ENCODE data around the gene UGT1A5. TPM values are rescaled to one million over a fixed set of nuclear protein-coding genes. Genes with fewer than 3 reads are reported as not detected.

Gene UGT1A5
- total and polyA plus RNA-seq, 10 of the 15 experiments (the other 5 are each of a cell fraction or from before 2014, with no cell fraction given), result not detected

DNA sequence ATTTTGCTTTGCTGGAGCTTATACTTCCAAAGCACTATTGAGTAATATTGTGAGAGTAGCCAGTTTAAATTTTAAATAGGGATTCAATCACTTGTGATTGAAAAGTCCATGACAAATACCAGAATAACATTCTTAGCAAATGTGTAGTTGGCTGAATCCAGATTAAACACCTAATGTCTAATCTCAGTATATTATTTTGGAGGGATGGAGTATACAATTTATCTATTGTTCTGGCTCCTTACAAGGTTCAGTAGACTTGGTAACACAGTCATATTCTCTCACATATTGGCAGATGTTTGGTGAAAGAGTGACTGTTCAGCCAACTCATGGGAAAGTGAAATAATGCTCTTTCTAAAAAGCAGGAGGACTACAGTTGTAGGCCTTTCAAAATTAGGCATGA, 38.8 kb upstream of the UGT1A5 start:
- no peaks in the 10 kb centered on the region for H3K36me3 ChIP-seq (ENCODE audit: control insufficient read depth in 2 of 2, insufficient read depth in 2 of 2, low read length in 1 of 2)
- H3K4me3 ChIP-seq, result no peak overlapping the region
- BruUV-seq (replicated peaks), result no TSS peak
- no peaks in the 10 kb centered on the region; a peak in 1 of 4 replicates for H3K27me3 ChIP-seq (replicated peaks in 1 of 2; ENCODE audit: control insufficient read depth in 2 of 2, insufficient read depth in 2 of 2, low read length in 1 of 2)
- FAIRE-seq, result no peak
- H3K4me1 ChIP-seq (ENCODE audit: control insufficient read depth, insufficient read depth, low read length), result no peaks in the 10 kb centered on the region
- H3K79me2 ChIP-seq (ENCODE audit: control insufficient read depth, insufficient read depth, low read length), result no peaks in the 10 kb centered on the region
- ChIA-PET CTCF (no interaction called here), SMC1A (ENCODE audit: uncharacterized antibody, unreplicated experiment) (no interaction called here), POLR2A (no interaction called here), RAD21 (ENCODE audit: unreplicated experiment) (no interaction called here)
- H3K9me3 ChIP-seq (replicated peaks; ENCODE audit: control insufficient read depth, insufficient read depth, low read length), result no peaks in the 10 kb centered on the region
- H3K4me2 ChIP-seq (ENCODE audit: control insufficient read depth, insufficient read depth), result no peak overlapping the region
- ATAC-seq, result no peak
- DNase-seq (ENCODE audit: low read depth, low spot score), result no peak
- H3K27ac ChIP-seq (ENCODE audit: control insufficient read depth, insufficient read depth), result no peak overlapping the region
- TF ChIP-seq PAX8 (IDR thresholded peaks at IDR 0.05) (no peak), ZNF217 (IDR thresholded peaks at IDR 0.05) (no peak), STAT1 (conservative IDR thresholded peaks at IDR 0.05) (no peak), SMARCA5 (IDR thresholded peaks at IDR 0.05) (no peak), CHD4 (IDR thresholded peaks at IDR 0.05) (no peak), PAX5 (IDR thresholded peaks at IDR 0.05; ENCODE audit: borderline replicate concordance, low read depth, low read length) (no peak), HCFC1 (IDR thresholded peaks at IDR 0.05; ENCODE audit: low read length) (no peak), ZSCAN29 (IDR thresholded peaks at IDR 0.05) (no peak), YY1 (IDR thresholded peaks at IDR 0.05; ENCODE audit: low read depth, low read length) (no peak), CREM (IDR thresholded peaks at IDR 0.05; ENCODE audit: low read depth) (no peak), TBL1XR1 (IDR thresholded peaks at IDR 0.05; ENCODE audit: low read depth, low read length) (no peak), CHD2 (IDR thresholded peaks at IDR 0.05; ENCODE audit: borderline replicate concordance, low read depth, low read length) (no peak), NFYA (IDR thresholded peaks at IDR 0.05; ENCODE audit: borderline replicate concordance, low read depth, low read length) (no peak), NFXL1 (IDR thresholded peaks at IDR 0.05; ENCODE audit: borderline replicate concordance) (no peak), TCF12 (IDR thresholded peaks at IDR 0.05; ENCODE audit: low read depth, low read length) (no peak), TCF7 (IDR thresholded peaks at IDR 0.05; ENCODE audit: borderline replicate concordance) (no peak), STAT3 (IDR thresholded peaks at IDR 0.05; ENCODE audit: low read depth, low read length) (no peak), KLF5 (IDR thresholded peaks at IDR 0.05; ENCODE audit: partially characterized antibody) (no peak), EGR1 (IDR thresholded peaks at IDR 0.05; ENCODE audit: borderline replicate concordance in 1 of 2, low read depth in 2 of 2, low read length in 2 of 2) (no peak)
- TF ChIP-seq, protein P1, sequence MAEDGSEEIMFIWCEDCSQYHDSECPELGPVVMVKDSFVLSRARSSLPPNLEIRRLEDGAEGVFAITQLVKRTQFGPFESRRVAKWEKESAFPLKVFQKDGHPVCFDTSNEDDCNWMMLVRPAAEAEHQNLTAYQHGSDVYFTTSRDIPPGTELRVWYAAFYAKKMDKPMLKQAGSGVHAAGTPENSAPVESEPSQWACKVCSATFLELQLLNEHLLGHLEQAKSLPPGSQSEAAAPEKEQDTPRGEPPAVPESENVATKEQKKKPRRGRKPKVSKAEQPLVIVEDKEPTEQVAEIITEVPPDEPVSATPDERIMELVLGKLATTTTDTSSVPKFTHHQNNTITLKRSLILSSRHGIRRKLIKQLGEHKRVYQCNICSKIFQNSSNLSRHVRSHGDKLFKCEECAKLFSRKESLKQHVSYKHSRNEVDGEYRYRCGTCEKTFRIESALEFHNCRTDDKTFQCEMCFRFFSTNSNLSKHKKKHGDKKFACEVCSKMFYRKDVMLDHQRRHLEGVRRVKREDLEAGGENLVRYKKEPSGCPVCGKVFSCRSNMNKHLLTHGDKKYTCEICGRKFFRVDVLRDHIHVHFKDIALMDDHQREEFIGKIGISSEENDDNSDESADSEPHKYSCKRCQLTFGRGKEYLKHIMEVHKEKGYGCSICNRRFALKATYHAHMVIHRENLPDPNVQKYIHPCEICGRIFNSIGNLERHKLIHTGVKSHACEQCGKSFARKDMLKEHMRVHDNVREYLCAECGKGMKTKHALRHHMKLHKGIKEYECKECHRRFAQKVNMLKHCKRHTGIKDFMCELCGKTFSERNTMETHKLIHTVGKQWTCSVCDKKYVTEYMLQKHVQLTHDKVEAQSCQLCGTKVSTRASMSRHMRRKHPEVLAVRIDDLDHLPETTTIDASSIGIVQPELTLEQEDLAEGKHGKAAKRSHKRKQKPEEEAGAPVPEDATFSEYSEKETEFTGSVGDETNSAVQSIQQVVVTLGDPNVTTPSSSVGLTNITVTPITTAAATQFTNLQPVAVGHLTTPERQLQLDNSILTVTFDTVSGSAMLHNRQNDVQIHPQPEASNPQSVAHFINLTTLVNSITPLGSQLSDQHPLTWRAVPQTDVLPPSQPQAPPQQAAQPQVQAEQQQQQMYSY (CRISPR knock-in tag; IDR thresholded peaks at IDR 0.05), result no peak
- no peak overlapping the region for H3K9ac ChIP-seq (ENCODE audit: control insufficient read depth, insufficient read depth, low read length)
- intact Hi-C loops (cut with micrococcal nuclease; ENCODE audit: unreplicated experiment) (no loop called here), in situ Hi-C loops (cut with MboI) (no loop called here)
- no peak overlapping the region for H2AFZ ChIP-seq (ENCODE audit: control insufficient read depth, low read depth, low read length)
- no peaks in the 10 kb centered on the region for H4K20me1 ChIP-seq (ENCODE audit: control insufficient read depth, insufficient read depth)

Data from GM12878 (cell line).